ENCODE results near the gene NCOA1.
"Not testable (repeated sequence)": the region's sequence is repeated elsewhere in the genome, so short reads cannot be mapped to it uniquely, and the experiment has no call there.

Gene NCOA1

GRCh38 chr2:24586955-24587354 is 95.9 kb downstream of the NCOA1 start:
- DNase-seq = no peak

DNA sequence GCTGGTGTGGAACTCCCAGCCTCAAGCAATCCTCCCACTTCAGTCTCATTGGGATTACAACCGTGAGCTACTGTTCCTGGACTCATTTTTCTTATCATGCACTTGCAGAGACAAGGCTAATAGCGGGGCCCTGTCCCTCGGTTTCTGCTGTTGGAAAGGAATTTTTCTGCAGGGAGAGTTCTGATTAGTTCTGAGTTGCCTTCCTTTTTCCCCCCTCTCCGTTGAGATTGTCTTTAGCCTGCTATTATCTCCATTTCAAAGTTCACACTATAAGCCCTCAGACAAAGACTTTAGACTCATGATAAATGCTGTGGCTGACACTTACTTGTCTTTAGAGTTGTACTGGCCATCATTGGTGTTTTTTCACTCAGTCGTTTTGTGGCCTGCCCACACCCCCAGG is 97.2 kb downstream of the NCOA1 start:
- no peak for DNase-seq

GRCh38 chr2:24592441-24593100 is 101.5 kb downstream of the NCOA1 start:
- no peak for DNase-seq

- DNase-seq = no peak
Observed at GRCh38 chr2:24594283-24594682, 103.2 kb downstream of the NCOA1 start.

GRCh38 chr2:24597181-24597870 is 106.3 kb downstream of the NCOA1 start:
- DNase-seq = no peak

DNA sequence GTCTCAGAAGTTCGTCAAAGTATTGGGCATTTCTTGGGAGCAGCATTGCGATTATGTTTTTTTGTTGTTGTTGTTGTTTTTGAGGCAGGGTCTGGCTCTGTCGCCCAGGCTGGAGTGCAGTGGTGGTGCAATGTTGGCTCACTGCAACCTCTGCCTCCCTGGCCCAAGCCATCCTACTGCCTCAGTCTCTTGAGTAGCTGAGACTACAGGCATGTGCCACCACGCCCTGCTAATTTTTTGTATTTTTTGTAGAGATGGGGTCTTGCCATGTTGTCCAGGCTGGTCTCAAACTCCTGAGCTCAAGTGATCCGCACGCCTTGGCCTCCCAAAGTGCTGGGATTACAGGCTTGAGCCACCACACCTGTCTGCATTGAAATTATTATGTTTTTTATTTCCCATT is 109.1 kb downstream of the NCOA1 start:
- not testable (repeated sequence) for DNase-seq

DNA sequence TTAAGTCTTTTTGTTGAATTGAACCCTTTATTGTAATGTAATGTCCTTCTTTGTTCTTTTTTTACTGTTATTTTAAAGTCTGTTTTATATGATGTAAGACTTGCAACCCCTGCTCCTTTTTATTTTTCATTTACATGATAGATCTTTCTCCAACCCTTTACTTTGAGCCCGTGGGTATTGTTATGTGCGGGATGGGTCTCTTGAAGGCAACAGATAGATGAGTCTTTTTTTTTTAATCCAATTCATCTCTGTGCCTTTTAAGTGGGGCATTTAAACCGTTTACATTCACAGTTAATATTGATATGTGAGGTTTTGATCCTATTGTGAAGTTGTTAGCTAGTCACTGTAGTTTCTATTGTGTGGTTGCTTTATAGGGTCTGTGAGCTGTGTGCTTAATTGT is 120.6 kb downstream of the NCOA1 start:
- no peak for DNase-seq

GRCh38 chr2:24613154-24613814 is 122.2 kb downstream of the NCOA1 start:
- peak; percentile 11 to 56 for DNase-seq

DNA sequence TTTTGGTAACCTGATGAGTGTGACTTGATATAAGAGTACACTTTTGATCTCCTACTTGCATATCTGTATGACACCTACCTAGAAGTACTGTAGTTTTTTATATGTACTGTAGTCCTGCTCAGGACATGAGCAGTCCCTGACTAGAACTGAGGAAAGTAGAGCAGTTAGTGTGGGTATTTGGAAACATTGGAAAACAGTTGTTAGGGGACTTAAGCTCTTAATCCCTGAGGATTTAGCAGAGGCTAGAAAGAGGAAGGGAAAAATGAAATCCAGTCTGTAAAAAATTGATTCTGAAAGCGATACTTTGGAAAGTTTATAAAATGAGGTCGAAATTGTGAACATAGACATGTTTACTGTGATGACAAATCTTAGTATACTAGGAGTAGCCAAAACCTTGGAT is 125.6 kb downstream of the NCOA1 start:
- DNase-seq = peak; percentile 44 to 81

DNA sequence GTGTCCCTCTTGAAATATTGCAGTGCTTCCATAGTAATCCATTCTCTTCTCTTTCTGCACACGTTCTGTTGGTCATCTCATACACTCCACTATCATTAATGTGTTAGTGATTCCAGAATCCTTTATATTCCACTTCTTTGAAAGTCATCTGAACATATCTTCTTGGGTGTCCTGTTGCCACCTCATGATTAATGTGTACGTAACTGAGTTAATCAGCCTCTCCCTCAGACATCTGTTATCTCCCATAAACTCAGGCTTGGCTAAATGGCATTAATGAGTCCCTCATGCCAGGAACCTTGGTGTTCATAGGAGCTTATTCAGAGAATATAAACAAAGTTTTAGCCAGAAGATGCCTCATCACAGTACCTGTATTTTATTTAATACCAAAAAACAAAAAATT is 126.4 kb downstream of the NCOA1 start:
- DNase-seq = peak; percentile 80 to 92

- peak; percentile 63 to 84 for DNase-seq
Observed at GRCh38 chr2:24618144-24618543, 127.1 kb downstream of the NCOA1 start.

DNA sequence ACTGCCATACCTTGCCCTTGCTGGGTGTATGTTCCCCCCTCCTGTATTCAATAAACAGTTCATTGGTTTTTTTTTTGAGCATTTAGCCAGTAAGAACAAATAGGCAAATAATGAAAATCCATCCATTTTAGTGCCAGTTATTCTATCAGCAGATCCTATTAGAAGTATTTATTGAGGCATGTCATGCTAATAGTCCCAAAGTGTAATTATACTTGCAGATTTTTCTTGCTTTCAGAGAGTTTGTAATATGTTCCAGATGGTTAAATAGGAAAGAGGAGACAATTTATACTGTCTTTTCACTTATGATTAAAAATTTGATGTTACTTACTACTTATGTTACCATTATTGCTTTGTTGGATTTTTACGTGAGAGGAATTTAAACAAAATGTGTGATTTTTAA is 127.6 kb downstream of the NCOA1 start:
- peak in 1 of 2 experiments; percentile 40 for DNase-seq

- DNase-seq = no peak
Observed at GRCh38 chr2:24620936-24621335, 129.9 kb downstream of the NCOA1 start.

DNA sequence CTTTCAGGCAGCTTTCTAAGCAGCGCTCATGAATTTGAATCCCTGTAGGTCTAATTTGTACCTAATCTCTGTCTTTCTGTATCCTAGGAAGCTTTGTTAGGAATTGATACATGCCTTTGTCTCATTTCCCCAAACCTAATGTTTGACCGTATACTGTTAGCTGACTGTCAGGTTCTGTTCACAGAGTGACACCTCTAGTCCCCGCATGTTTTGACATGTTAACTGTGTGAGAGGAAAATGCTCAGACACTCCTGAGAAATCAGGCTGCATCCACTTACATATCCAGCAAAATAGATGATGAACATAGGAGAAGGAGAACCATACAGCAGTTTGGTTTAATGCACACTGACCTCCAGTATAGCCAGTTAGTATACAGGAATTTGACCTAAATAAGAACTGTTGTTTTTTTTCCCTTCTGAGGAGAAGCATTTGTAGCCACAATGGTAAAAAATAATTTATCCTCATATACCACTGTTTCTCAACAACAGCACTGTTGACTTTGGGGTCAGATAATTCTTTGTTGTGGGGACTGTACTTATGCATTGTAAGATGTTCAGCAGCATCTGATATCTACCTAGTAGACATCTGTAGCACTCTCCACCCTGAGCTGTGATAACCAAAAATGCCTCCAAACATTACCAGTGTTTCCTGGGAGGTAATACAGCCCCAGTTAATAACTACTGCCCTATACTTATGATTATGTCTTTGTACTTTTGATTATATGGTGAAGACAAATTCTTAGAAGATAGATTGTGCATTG is 130.9 kb downstream of the NCOA1 start:
- no peak for DNase-seq

DNA sequence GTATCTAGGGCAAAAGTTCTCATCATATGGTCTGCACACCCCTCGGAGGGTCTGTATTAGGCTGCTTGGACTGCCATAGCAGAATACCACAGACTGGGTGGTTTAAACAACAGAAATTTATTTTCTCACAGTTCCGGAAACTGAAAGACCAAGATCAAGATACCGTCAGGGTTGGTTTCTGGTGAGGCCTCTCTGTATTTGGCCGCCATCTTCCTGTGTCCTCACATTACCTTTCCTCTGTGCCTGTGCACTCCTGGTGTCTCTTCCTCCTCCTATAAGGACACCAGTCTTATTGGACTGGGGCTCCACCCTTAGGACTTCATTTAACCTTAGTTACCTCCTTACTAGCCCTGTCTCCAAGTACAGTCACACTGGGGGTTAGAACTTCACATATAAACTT is 132.5 kb downstream of the NCOA1 start:
- DNase-seq = no peak

GRCh38 chr2:24625728-24626127 is 134.7 kb downstream of the NCOA1 start:
- DNase-seq = no peak

DNA sequence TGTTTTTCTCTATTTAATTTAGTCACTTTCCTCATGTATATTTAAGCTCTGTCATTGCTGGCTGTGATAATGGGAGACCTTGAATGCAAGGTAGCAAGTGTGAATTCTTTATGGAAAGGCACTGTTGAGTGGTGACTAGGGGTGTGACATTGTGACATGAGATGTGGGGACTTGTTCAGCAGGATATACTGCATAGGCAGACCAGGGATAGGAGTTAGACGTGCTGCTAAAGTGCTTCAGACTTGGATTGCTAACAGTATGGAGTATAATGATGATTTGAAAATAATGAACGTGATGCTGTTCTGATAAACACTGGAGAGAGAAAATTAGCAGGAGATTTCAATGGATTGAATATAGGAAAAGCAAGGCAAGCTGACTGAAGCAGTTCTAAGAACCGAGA is 135.1 kb downstream of the NCOA1 start:
- no peak for DNase-seq

DNA sequence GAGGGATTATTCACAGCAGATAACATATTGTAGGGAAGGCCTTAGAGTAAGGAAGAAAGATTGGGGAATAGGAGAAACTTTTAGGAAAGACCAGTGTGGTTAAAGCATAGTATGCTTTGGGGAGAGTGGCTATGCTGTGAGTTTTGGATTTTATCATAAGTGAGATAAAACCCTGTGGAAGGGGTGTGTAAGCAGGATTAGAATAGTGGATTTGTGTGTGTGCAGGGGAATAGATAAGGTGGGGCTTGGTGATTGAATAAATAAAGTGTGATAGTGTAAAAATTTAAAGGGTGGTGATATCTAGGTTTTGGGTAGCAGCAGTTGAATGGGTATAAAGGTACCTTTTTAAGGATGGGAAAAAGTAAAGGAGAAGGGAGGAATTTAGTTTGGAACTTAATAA is 137.7 kb downstream of the NCOA1 start:
- no peak for DNase-seq

GRCh38 chr2:24632172-24632571 is 141.1 kb downstream of the NCOA1 start:
- no peak for DNase-seq

- no peak for DNase-seq
Observed at GRCh38 chr2:24635181-24635580, 144.1 kb downstream of the NCOA1 start.

- DNase-seq = no peak
Observed at GRCh38 chr2:24638568-24638967, 147.5 kb downstream of the NCOA1 start.

GRCh38 chr2:24642351-24642750 is 151.3 kb downstream of the NCOA1 start:
- no peak for DNase-seq

- no peak for DNase-seq
Observed at GRCh38 chr2:24643051-24643450, 152.0 kb downstream of the NCOA1 start.

GRCh38 chr2:24644032-24644431 is 153.0 kb downstream of the NCOA1 start:
- DNase-seq = no peak

Data from NCI-H524 (cell line).